Measurements from ENCODE around the gene MAP3K8. TPM values are rescaled to one million over a fixed set of nuclear protein-coding genes. Genes with fewer than 3 reads are reported as not detected.

MAP3K8 gene
- total RNA-seq, 4 donors from 2014 or later, result 3.2 to 5.3 (median 4.2) TPM

GRCh38 chr10:30454744-30455510, 20.9 kb downstream of the MAP3K8 start:
- H3K4me1 ChIP-seq, result peaks cover 23 to 30% of the 10 kb centered on the region in 2 donors
- ATAC-seq (peak; percentile 78 to 81), DNase-seq (no peak)
- no peaks in the 10 kb centered on the region for H3K27me3 ChIP-seq
- intact Hi-C loops (cut with DNase I; ENCODE audit: low total_unique reads), result loop anchor here (2.0 kb wide), 1 partner anchor 20 kb away; the partner anchor contains the start of gene MAP3K8
- in situ Hi-C loops (cut with MboI; ENCODE audit: low sequenced_read_pairs in 4 of 4), result no loop called here
- H3K9me3 ChIP-seq, result no peaks in the 10 kb centered on the region
- H3K36me3 ChIP-seq, result peaks cover 0 to 60% of the 10 kb centered on the region in 2 donors
- H3K27ac ChIP-seq, result peak overlapping the region; percentile 63 to 73 (median 72)
- TF ChIP-seq POLR2A (IDR thresholded peaks at IDR 0.05), result peak in 1 of 2 donors; percentile 11
- TF ChIP-seq CTCF (IDR thresholded peaks at IDR 0.05 in 4 of 5, conservative IDR thresholded peaks at IDR 0.05 in 1 of 5), result no peak
- H3K4me3 ChIP-seq, result peak overlapping the region in 1 of 4 donors; percentile 3

GRCh38 chr10:30455816-30456215, 21.8 kb downstream of the MAP3K8 start:
- Histone ChIP-seq H3K27ac (peak overlapping the region; percentile 43 to 73 (median 68)), H3K36me3 (peaks cover 0 to 60% of the 10 kb centered on the region in 2 donors), H3K9me3 (no peaks in the 10 kb centered on the region), H3K27me3 (no peaks in the 10 kb centered on the region), H3K4me3 (no peak overlapping the region), H3K4me1 (peaks cover 23 to 30% of the 10 kb centered on the region in 2 donors)
- DNase-seq (no peak), ATAC-seq (no peak)
- in situ Hi-C loops (cut with MboI; ENCODE audit: low sequenced_read_pairs in 4 of 4), result no loop called here
- intact Hi-C loops (cut with DNase I; ENCODE audit: low total_unique reads), result loop anchor here (2.0 kb wide), 1 partner anchor 21 kb away; the partner anchor contains the start of gene MAP3K8
- TF ChIP-seq CTCF (IDR thresholded peaks at IDR 0.05 in 4 of 5, conservative IDR thresholded peaks at IDR 0.05 in 1 of 5) (no peak), POLR2A (IDR thresholded peaks at IDR 0.05) (no peak)

GRCh38 chr10:30456266-30456665, 22.3 kb downstream of the MAP3K8 start:
- Histone ChIP-seq H3K4me1 (peaks cover 23 to 35% of the 10 kb centered on the region in 2 donors), H3K4me3 (no peak overlapping the region), H3K27me3 (no peaks in the 10 kb centered on the region), H3K36me3 (peaks cover 0 to 60% of the 10 kb centered on the region in 2 donors), H3K9me3 (no peaks in the 10 kb centered on the region), H3K27ac (peak overlapping the region; percentile 43 to 73 (median 68))
- DNase-seq, result no peak
- intact Hi-C loops (cut with DNase I; ENCODE audit: low total_unique reads) (no loop called here), in situ Hi-C loops (cut with MboI; ENCODE audit: low sequenced_read_pairs in 4 of 4) (no loop called here)
- ATAC-seq, result no peak
- TF ChIP-seq CTCF (IDR thresholded peaks at IDR 0.05 in 4 of 5, conservative IDR thresholded peaks at IDR 0.05 in 1 of 5), result no peak
- TF ChIP-seq POLR2A (IDR thresholded peaks at IDR 0.05), result no peak

- intact Hi-C loops (cut with DNase I; ENCODE audit: low total_unique reads), result no loop called here
- TF ChIP-seq CTCF (IDR thresholded peaks at IDR 0.05 in 4 of 5, conservative IDR thresholded peaks at IDR 0.05 in 1 of 5), result no peak
- no peak for TF ChIP-seq POLR2A (IDR thresholded peaks at IDR 0.05)
- Histone ChIP-seq H3K4me1 (peaks cover 28 to 44% of the 10 kb centered on the region in 2 donors), H3K4me3 (no peak overlapping the region), H3K27ac (peak overlapping the region in 1 of 4 donors; percentile 5), H3K9me3 (no peaks in the 10 kb centered on the region), H3K27me3 (no peaks in the 10 kb centered on the region), H3K36me3 (peaks cover 0 to 51% of the 10 kb centered on the region in 2 donors)
- ATAC-seq, result no peak
- in situ Hi-C loops (cut with MboI; ENCODE audit: low sequenced_read_pairs in 4 of 4), result no loop called here
- DNase-seq, result peak in 1 of 2 donors; percentile 15
These were observed 25.3 kb downstream of the MAP3K8 start for GRCh38 chr10:30459283-30459682.

All from gastrocnemius medialis (tissue), 4 donors.